ENCODE results near the gene IL10RA. TPM values are rescaled to one million over a fixed set of nuclear protein-coding genes. Genes with fewer than 3 reads are reported as not detected.
"Not testable (repeated sequence)": the region's sequence is repeated elsewhere in the genome, so short reads cannot be mapped to it uniquely, and the experiment has no call there.

IL10RA gene
- total RNA-seq, 4 donors from 2014 or later: 23.2 to 65.9 (median 44.4) TPM

GRCh38 chr11:118003456-118003855 is 17.3 kb downstream of the IL10RA start:
- no peak for ATAC-seq (ENCODE audit: low FRiP score)
- no peak for TF ChIP-seq CTCF (IDR thresholded peaks at IDR 0.05)
- DNase-seq (ENCODE audit: low spot score): no peak

GRCh38 chr11:118004543-118005223 is 18.5 kb downstream of the IL10RA start:
- ATAC-seq (ENCODE audit: low FRiP score): no peak
- TF ChIP-seq CTCF (IDR thresholded peaks at IDR 0.05): no peak

GRCh38 chr11:118005224-118006152 is 19.3 kb downstream of the IL10RA start:
- no peak for TF ChIP-seq CTCF (IDR thresholded peaks at IDR 0.05)
- DNase-seq (ENCODE audit: low spot score) (no peak), ATAC-seq (ENCODE audit: low FRiP score) (no peak)

More at GRCh38 chr11:118004543-118005223, 18.5 kb downstream of the IL10RA start:
- DNase-seq (ENCODE audit: low spot score): no peak

- no peak for TF ChIP-seq CTCF (IDR thresholded peaks at IDR 0.05)
- no peak for ATAC-seq (ENCODE audit: low FRiP score)
These were observed 19.9 kb downstream of the IL10RA start for GRCh38 chr11:118006153-118006534.

GRCh38 chr11:118007040-118007439 is 20.8 kb downstream of the IL10RA start:
- DNase-seq (ENCODE audit: low spot score) (no peak), ATAC-seq (ENCODE audit: low FRiP score) (no peak)
- no peak for TF ChIP-seq CTCF (IDR thresholded peaks at IDR 0.05)

More at GRCh38 chr11:118006153-118006534, 19.9 kb downstream of the IL10RA start:
- DNase-seq (ENCODE audit: low spot score): no peak

GRCh38 chr11:118007563-118008270 is 21.5 kb downstream of the IL10RA start:
- not testable (repeated sequence) for DNase-seq (ENCODE audit: low spot score); ATAC-seq (ENCODE audit: low FRiP score)
